HEK293T (cell line): Measurements from ENCODE around the gene PTPRG.

Experiments
- CTCF ChIA-PET: fragments of 350-600 bp; formaldehyde crosslinking; extraction: SDS; loops from one replicate; lab custom pipeline; 2021; ENCODE audit warnings: antibody characterized with exemption, inconsistent platforms; lab: Yijun Ruan, JAX
- POLR2A ChIA-PET: fragments of 350-600 bp; formaldehyde crosslinking; extraction: SDS; loops from one replicate; lab custom pipeline; 2020; ENCODE audit warnings: antibody characterized with exemption, inconsistent platforms; lab: Yijun Ruan, JAX
- DNase-seq: peaks from one replicate; pipeline ENCODE4 v3.0.0; 2012; ENCODE audit warnings: mixed read lengths; ENCODE audit errors: extremely low spot score
- ARNT ChIP-seq: fragments of 450-650 bp; IDR thresholded peaks from 2 replicates; pipeline ENCODE4 v1.6.1; 2017; ENCODE audit warnings: mild to moderate bottlenecking
- BHLHE40 ChIP-seq: fragments of 450-650 bp; IDR thresholded peaks from 2 replicates; pipeline ENCODE4 v1.6.1; 2016; ENCODE audit warnings: mild to moderate bottlenecking, moderate library complexity, borderline replicate concordance
- CTBP1 ChIP-seq: fragments of 450-650 bp; IDR thresholded peaks from 2 replicates; pipeline ENCODE4 v1.6.1; 2016; ENCODE audit warnings: borderline replicate concordance
- ELF4 ChIP-seq: fragments of 450-650 bp; IDR thresholded peaks from 2 replicates; pipeline ENCODE4 v1.6.1; 2017; ENCODE audit warnings: antibody characterized with exemption
- FOXA1 ChIP-seq: fragments of 450-650 bp; IDR thresholded peaks from 2 replicates; pipeline ENCODE4 v1.6.1; 2016; ENCODE audit warnings: mild to moderate bottlenecking
- FOXK2 ChIP-seq: fragments of 450-650 bp; IDR thresholded peaks from 2 replicates; pipeline ENCODE4 v1.6.1; 2016; ENCODE audit warnings: mild to moderate bottlenecking
- FOXM1 ChIP-seq: fragments of 450-650 bp; IDR thresholded peaks from 2 replicates; pipeline ENCODE4 v1.6.1; 2017; ENCODE audit warnings: mild to moderate bottlenecking, borderline replicate concordance
- HDGF ChIP-seq: fragments of 450-650 bp; IDR thresholded peaks from 2 replicates; pipeline ENCODE4 v1.6.1; 2017; ENCODE audit warnings: antibody characterized with exemption, borderline replicate concordance
- L3MBTL2 ChIP-seq: fragments of 450-650 bp; conservative IDR thresholded peaks from 2 replicates; pipeline ENCODE4 v1.6.1; 2016; ENCODE audit warnings: mild to moderate bottlenecking
- LEF1 ChIP-seq: fragments of 450-650 bp; IDR thresholded peaks from 2 replicates; pipeline ENCODE4 v1.6.1; 2017; ENCODE audit warnings: mild to moderate bottlenecking, borderline replicate concordance
- NFRKB ChIP-seq: fragments of 450-650 bp; IDR thresholded peaks from 2 replicates; pipeline ENCODE4 v1.6.1; 2016; ENCODE audit warnings: mild to moderate bottlenecking, moderate library complexity
- PKNOX1 ChIP-seq: fragments of 450-650 bp; IDR thresholded peaks from 2 replicates; pipeline ENCODE4 v1.6.1; 2016
- SP1 ChIP-seq: fragments of 450-650 bp; IDR thresholded peaks from 2 replicates; pipeline ENCODE4 v1.6.1; 2017
- SUZ12 ChIP-seq: fragments of 450-650 bp; IDR thresholded peaks from 2 replicates; pipeline ENCODE4 v1.6.1; 2016; ENCODE audit warnings: mild to moderate bottlenecking
- TARDBP ChIP-seq: fragments of 450-650 bp; IDR thresholded peaks from 2 replicates; pipeline ENCODE4 v1.6.1; 2016
- ZNF384 ChIP-seq: fragments of 450-650 bp; IDR thresholded peaks from 2 replicates; pipeline ENCODE4 v1.6.1; 2016

PTPRG gene

GRCh38 chr3:61862614-61863289, 301.4 kb downstream of the PTPRG start:
- TF ChIP-seq BHLHE40 (no peak), FOXM1 (no peak), SUZ12 (no peak), L3MBTL2 (no peak)
- ChIA-PET CTCF (no interaction called here), POLR2A (no interaction called here)
- DNase-seq, result no peak

- TF ChIP-seq PKNOX1 (no peak), ARNT (no peak), LEF1 (no peak), FOXM1 (no peak), NFRKB (no peak), CTBP1 (no peak), BHLHE40 (no peak), ELF4 (no peak), HDGF (no peak), TARDBP (no peak), SP1 (no peak), FOXK2 (no peak), SUZ12 (no peak), ZNF384 (no peak), L3MBTL2 (no peak), FOXA1 (no peak)
- ChIA-PET POLR2A (no interaction called here), CTCF (interaction anchor here (0.5 to 0.8 kb wide), 2 partner anchors 11 to 183 kb away, joined by 4 to 5 read pairs; no protein-coding TSS in a partner anchor)
- no peak for DNase-seq
Measured at GRCh38 chr3:61863579-61863978, 302.2 kb downstream of the PTPRG start.

GRCh38 chr3:61864886-61865285, 303.5 kb downstream of the PTPRG start:
- no peak for TF ChIP-seq PKNOX1
- no peak for TF ChIP-seq CTBP1
- no peak for TF ChIP-seq ARNT
- TF ChIP-seq SUZ12, result no peak
- TF ChIP-seq HDGF, result no peak
- no peak for TF ChIP-seq BHLHE40
- no peak for TF ChIP-seq FOXK2
- no peak for TF ChIP-seq FOXM1
- no peak for TF ChIP-seq FOXA1
- TF ChIP-seq NFRKB, result no peak
- no peak for TF ChIP-seq SP1
- no peak for TF ChIP-seq ZNF384
- ChIA-PET CTCF (no interaction called here), POLR2A (interaction anchor here (0.9 kb wide), 1 partner anchor 9 kb away, joined by 3 read pairs; no protein-coding TSS in a partner anchor)
- no peak for DNase-seq

GRCh38 chr3:61865466-61866152, 304.2 kb downstream of the PTPRG start:
- no peak for TF ChIP-seq ARNT
- no peak for TF ChIP-seq ZNF384
- TF ChIP-seq BHLHE40, result no peak
- no peak for TF ChIP-seq CTBP1
- TF ChIP-seq ELF4, result no peak
- TF ChIP-seq SP1, result no peak
- no peak for TF ChIP-seq FOXK2
- no peak for TF ChIP-seq LEF1
- no peak for TF ChIP-seq L3MBTL2
- TF ChIP-seq FOXM1, result no peak
- no peak for TF ChIP-seq TARDBP
- CTCF ChIA-PET, result no interaction called here
- DNase-seq, result no peak
- POLR2A ChIA-PET, result no interaction called here

- ChIA-PET POLR2A (no interaction called here), CTCF (no interaction called here)
- no peak for DNase-seq
- no peak for TF ChIP-seq ARNT
- no peak for TF ChIP-seq FOXK2
- no peak for TF ChIP-seq ZNF384
Measured at GRCh38 chr3:61866153-61866542, 304.8 kb downstream of the PTPRG start.

GRCh38 chr3:61866961-61867461, 305.6 kb downstream of the PTPRG start:
- no peak for DNase-seq
- POLR2A ChIA-PET, result no interaction called here
- CTCF ChIA-PET, result no interaction called here
- TF ChIP-seq FOXM1, result no peak
- no peak for TF ChIP-seq ZNF384
- no peak for TF ChIP-seq SUZ12
- no peak for TF ChIP-seq FOXA1
- TF ChIP-seq LEF1, result no peak
- no peak for TF ChIP-seq FOXK2
- no peak for TF ChIP-seq BHLHE40
- TF ChIP-seq CTBP1, result no peak
- no peak for TF ChIP-seq SP1
- no peak for TF ChIP-seq ELF4
- no peak for TF ChIP-seq ARNT

GRCh38 chr3:61868499-61868898, 307.1 kb downstream of the PTPRG start:
- CTCF ChIA-PET, result no interaction called here
- TF ChIP-seq NFRKB, result no peak
- POLR2A ChIA-PET, result no interaction called here
- DNase-seq, result no peak
